ENCODE results near the gene NPC1.

Gene NPC1

DNA sequence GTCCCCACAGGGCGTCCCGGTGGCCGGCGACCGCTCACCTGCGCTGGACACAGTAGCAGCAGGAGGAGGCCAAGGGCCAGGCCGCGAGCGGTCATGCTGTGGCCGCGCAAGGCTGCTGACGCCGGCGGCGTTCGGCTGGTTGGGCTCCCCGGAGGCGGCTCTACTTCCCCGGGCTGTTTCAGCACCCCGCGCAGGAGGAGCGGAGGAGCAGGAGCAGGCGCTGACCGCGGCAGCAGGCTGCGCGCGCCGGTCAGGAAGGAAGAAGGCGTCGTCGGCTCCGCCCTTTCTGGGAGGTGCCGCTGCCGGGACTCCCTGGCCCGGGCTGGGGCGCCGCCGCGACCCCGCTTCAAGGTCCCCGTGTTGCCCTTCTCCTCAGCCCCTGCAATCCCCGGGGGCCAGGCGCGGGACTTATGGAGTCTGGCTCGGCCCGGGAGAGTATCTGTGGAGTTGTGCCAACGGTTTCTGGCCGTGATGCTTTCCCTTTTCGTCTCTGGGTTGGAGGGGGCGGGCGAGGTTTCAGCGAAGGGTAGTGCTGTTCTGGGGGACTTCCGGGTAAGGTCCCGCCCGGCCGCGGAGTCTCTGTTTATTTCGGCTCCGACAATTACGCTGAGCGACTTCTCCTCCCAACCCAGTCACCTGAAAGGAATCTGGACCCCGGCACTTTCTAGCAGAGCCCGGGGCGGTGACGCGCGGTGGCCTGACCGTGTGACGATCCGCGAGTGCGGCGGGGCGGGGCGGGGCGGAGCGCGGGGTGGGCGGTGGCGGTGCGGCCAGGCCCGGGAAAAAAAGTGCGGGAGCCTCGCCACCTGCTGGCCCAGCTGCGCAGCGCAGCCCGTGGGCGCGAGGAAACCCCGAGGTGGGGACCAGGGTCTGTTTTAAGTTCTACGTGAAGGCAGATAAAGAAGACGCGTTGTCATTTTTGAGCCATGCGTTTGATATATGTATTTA lies at the start of gene NPC1:
TSS of gene NPC1 (minus strand) at position 258 of the 948 bp plus-strand sequence. CDS start at position 95, 163 bp downstream.
- TF ChIP-seq, protein P1, sequence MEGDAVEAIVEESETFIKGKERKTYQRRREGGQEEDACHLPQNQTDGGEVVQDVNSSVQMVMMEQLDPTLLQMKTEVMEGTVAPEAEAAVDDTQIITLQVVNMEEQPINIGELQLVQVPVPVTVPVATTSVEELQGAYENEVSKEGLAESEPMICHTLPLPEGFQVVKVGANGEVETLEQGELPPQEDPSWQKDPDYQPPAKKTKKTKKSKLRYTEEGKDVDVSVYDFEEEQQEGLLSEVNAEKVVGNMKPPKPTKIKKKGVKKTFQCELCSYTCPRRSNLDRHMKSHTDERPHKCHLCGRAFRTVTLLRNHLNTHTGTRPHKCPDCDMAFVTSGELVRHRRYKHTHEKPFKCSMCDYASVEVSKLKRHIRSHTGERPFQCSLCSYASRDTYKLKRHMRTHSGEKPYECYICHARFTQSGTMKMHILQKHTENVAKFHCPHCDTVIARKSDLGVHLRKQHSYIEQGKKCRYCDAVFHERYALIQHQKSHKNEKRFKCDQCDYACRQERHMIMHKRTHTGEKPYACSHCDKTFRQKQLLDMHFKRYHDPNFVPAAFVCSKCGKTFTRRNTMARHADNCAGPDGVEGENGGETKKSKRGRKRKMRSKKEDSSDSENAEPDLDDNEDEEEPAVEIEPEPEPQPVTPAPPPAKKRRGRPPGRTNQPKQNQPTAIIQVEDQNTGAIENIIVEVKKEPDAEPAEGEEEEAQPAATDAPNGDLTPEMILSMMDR (IDR thresholded peaks at IDR 0.05; ENCODE audit: borderline replicate concordance, insufficient read depth, low read depth, low read length) = peak; percentile 90
- peak within 1 kb of the TSS; percentile 98 for H3K4me3 ChIP-seq (ENCODE audit: low read depth, low read length)

DNA sequence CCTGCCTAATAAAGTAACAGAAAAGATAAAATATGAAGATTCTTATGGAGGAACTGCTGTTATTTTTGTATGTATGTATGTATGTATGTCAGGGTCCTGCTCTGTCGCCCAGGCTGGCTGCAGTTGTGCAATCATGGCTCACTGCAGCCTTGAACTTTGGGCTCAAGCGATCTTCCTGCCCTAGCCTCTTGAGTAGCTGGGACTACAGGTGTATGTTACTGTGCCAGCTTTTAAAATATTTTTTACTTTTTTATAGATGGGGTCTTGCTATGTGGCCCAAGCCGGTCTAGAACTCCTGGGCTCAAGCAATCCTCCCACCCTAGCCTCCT lies 49.7 kb upstream of the NPC1 start:
- TF ChIP-seq, protein P1 (IDR thresholded peaks at IDR 0.05; ENCODE audit: borderline replicate concordance, insufficient read depth, low read depth, low read length) = no peak

DNA sequence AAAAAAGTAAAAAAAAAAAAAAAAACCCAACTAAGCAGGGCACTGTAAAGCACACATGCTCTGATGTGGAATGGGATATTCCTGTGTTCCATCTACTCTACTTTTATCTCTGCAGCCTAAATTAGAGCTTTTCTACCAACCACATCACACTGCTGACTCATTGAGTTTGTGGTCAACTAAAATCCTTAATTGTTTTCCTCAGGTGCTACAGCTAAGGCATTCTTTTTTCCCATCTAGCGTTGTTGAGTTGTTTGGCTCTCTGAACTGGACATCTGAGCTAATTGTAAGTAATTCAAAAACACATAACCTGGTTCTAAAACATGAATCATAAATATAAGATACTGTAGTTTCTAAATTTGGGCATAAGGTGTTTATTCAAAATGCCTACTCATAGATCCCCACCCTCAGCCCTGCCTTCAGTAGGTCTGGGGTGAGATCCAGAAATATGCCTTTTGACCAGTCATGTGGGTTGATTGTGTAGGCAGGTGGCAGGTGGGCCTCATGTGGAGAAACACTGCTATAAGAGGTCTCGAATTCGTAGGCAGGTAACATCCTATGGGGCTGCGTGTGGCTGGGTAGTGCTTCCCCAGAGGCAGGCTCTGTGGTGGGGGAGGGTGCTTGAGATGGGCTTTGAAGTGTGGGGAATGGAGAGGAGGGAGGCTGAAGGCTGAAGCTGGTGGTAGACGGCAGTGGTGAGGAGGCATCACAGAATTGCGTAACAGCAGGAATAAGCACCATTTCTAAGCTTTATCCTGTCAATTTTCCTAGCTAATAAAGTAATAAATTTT lies 49.2 kb upstream of the NPC1 start:
- H3K4me3 ChIP-seq (ENCODE audit: low read depth, low read length) = no peak overlapping the region

More for the DNA sequence above, 49.7 kb upstream of the NPC1 start:
- H3K4me3 ChIP-seq (ENCODE audit: low read depth, low read length) = no peak overlapping the region

DNA sequence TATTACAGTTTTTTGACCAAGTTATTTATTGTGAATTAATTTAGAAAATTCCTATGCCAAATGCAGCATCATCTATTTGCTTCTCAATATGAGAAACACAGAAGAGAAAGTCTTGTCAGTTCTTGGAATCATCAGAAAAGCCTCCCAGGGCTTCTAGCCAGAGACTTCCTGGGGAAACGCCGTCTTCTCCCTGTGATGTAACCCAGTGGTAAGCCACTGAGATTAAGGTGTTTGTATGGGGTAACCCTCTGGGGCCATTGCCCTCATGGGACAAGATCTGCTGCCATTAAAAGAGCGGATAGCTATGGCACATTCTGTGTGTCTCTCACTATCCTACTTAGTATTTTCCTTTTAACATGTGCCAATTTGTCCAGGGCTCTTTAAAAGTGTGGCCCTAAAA lies 48.4 kb upstream of the NPC1 start:
- TF ChIP-seq, protein P1 (IDR thresholded peaks at IDR 0.05; ENCODE audit: borderline replicate concordance, insufficient read depth, low read depth, low read length) = no peak

More for the DNA sequence above, 49.2 kb upstream of the NPC1 start:
- TF ChIP-seq, protein P1 (IDR thresholded peaks at IDR 0.05; ENCODE audit: borderline replicate concordance, insufficient read depth, low read depth, low read length) = no peak

DNA sequence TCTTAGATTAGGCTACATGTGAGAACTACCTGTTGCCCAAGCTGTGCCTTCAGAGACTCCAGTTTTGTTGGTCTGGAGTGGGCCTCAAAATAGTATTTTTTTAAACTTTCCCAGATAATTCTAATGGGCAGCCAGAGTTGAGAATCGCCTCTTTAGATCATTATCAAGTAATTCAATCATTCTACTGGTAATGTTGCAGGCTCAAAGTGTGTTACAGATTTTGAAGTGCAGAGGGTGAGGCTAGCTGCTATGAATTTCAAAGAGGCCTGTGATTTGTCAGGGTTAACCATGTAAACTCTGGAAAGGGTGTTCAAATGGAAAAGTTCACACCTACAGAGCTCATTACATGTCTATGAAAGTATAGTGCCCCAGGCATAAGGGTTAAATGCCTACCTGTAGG lies 46.3 kb upstream of the NPC1 start:
- TF ChIP-seq, protein P1 (IDR thresholded peaks at IDR 0.05; ENCODE audit: borderline replicate concordance, insufficient read depth, low read depth, low read length) = no peak

More for the DNA sequence above, 48.4 kb upstream of the NPC1 start:
- H3K4me3 ChIP-seq (ENCODE audit: low read depth, low read length) = no peak overlapping the region

DNA sequence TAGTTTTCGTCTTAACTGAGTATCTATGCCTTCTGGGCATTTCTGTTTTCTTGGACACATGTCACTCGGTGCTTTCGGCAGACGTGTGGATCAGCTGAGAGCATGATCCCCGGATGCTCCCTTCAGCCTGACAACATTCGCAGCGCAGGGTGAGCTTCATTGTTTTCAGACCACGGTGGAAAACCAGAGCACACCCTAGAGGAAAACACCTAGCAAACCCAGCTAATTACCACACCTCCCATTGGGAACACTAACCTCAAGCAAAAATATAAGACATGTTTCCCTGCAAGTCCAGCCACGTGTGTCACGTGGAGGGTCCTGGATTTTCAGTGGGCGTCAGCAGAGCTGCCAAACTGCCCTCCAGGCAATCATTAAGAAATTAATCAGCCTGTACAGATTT lies 45.4 kb upstream of the NPC1 start:
- H3K4me3 ChIP-seq (ENCODE audit: low read depth, low read length) = no peak overlapping the region
- TF ChIP-seq, protein P1 (IDR thresholded peaks at IDR 0.05; ENCODE audit: borderline replicate concordance, insufficient read depth, low read depth, low read length) = no peak

More for the DNA sequence above, 46.3 kb upstream of the NPC1 start:
- H3K4me3 ChIP-seq (ENCODE audit: low read depth, low read length) = no peak overlapping the region

Measured in GM12875 (cell line).